Astrocyte (in vitro differentiated cells and primary cell): ENCODE data around the gene ST6GALNAC3. TPM values are rescaled to one million over a fixed set of nuclear protein-coding genes. Genes with fewer than 3 reads are reported as not detected.

Experiments
- DNase-seq: peaks from one replicate; pipeline ENCODE4 v3.0.0-alpha.2; 2010; ENCODE audit warnings: low read depth
- FAIRE-seq: peaks from 2 replicates; lab custom pipeline; 2011; peaks lifted over from hg19 to GRCh38; lab: Jason Lieb, UNC
- H2AFZ ChIP-seq: 2 replicates; pipeline ENCODE4 v1.6.0; 2012; ENCODE audit warnings: low read depth, low read length, inconsistent platforms
- H3K27ac ChIP-seq: 2 replicates; pipeline ENCODE4 v1.5.1; 2011; ENCODE audit warnings: low read depth, low read length, inconsistent platforms
- H3K27me3 ChIP-seq: 2 replicates; pipeline ENCODE4 v1.6.0; 2011; ENCODE audit warnings: low read length, inconsistent platforms; ENCODE audit not compliant: insufficient read depth
- H3K36me3 ChIP-seq: 2 replicates; pipeline ENCODE4 v1.5.1; 2011; ENCODE audit warnings: low read length, inconsistent platforms; ENCODE audit not compliant: insufficient read depth
- H3K4me1 ChIP-seq: 2 replicates; pipeline ENCODE4 v1.5.1; 2011; ENCODE audit warnings: low read length, inconsistent platforms; ENCODE audit not compliant: insufficient read depth
- H3K4me2 ChIP-seq: 2 replicates; pipeline ENCODE4 v1.6.0; 2012; ENCODE audit warnings: low read length, inconsistent platforms
- H3K4me3 ChIP-seq: 2 replicates; pipeline ENCODE4 v1.5.1; 2011; ENCODE audit warnings: low read depth, mild to moderate bottlenecking, low read length, inconsistent platforms; ENCODE audit not compliant: insufficient read depth
- H3K79me2 ChIP-seq: 2 replicates; pipeline ENCODE4 v1.6.0; 2012; ENCODE audit warnings: mild to moderate bottlenecking, low read length, inconsistent platforms; ENCODE audit not compliant: insufficient read depth
- H3K9ac ChIP-seq: 2 replicates; pipeline ENCODE4 v1.6.0; 2012; ENCODE audit warnings: mild to moderate bottlenecking, low read length, inconsistent platforms
- H3K9me3 ChIP-seq: 2 replicates; pipeline ENCODE4 v1.5.1; 2012; ENCODE audit warnings: low read depth, mild to moderate bottlenecking, low read length, inconsistent platforms; ENCODE audit not compliant: insufficient read depth
- H4K20me1 ChIP-seq: 2 replicates; pipeline ENCODE4 v1.6.0; 2012; ENCODE audit warnings: low read length, inconsistent platforms; ENCODE audit not compliant: insufficient read depth
- H3K27ac Mint-ChIP-seq: one replicate; pipeline ENCODE4 v1.8.0; 2021; ENCODE audit warnings: mild to moderate bottlenecking, mixed read lengths; ENCODE audit not compliant: unreplicated experiment
- H3K27me3 Mint-ChIP-seq: one replicate; pipeline ENCODE4 v1.8.0; 2021; ENCODE audit warnings: low read depth, mixed read lengths; ENCODE audit not compliant: unreplicated experiment
- H3K36me3 Mint-ChIP-seq: one replicate; pipeline ENCODE4 v1.8.0; 2021; ENCODE audit warnings: low read depth, mixed read lengths; ENCODE audit not compliant: unreplicated experiment
- H3K4me1 Mint-ChIP-seq: one replicate; pipeline ENCODE4 v1.8.0; 2021; ENCODE audit warnings: low read depth, mixed read lengths; ENCODE audit not compliant: unreplicated experiment
- H3K4me3 Mint-ChIP-seq: one replicate; pipeline ENCODE4 v1.8.0; 2021; ENCODE audit warnings: mild to moderate bottlenecking, moderate library complexity, mixed read lengths; ENCODE audit not compliant: unreplicated experiment
- H3K9me3 Mint-ChIP-seq: one replicate; pipeline ENCODE4 v1.8.0; 2021; ENCODE audit warnings: mild to moderate bottlenecking, mixed read lengths; ENCODE audit not compliant: unreplicated experiment
- EZH2 ChIP-seq: IDR thresholded peaks from 2 replicates; pipeline ENCODE4 v1.6.1; 2012; ENCODE audit warnings: mild to moderate bottlenecking, low read length, inconsistent platforms; ENCODE audit not compliant: insufficient read depth
- total RNA-seq: library from RNA; stranded (reverse); gene quantifications from 2 replicates; pipeline ENCODE4 v1.2.1, GENCODE V29; 2021
- TF ChIP-seq, protein P1 (sequence below): IDR thresholded peaks from 2 replicates; pipeline ENCODE4 v1.5.1; 2011; ENCODE audit warnings: low read depth, mild to moderate bottlenecking, inconsistent platforms, low read length, moderate library complexity; ENCODE audit not compliant: insufficient read depth

The ST6GALNAC3 gene
- total RNA-seq, 1 donor from 2014 or later, result 3.2 TPM

DNA sequence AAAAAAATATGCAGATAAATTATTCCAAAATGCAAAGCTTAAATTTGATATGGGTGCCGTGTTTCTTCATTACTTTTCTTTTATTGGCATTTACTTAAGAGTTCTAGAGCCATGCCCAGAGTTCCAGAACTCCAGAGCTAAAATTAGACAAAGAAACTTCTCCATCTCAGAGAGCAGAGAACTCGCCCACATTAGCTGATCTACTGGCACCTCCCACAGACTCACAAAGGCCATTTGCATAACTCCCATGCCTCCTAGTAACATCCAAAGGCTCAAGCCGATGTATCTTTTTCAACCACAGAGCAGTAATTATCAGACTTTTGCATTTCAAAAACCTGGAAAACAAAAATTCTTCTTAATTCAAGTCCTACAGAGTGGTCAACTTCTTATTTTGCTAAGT is 468.9 kb downstream of the ST6GALNAC3 start:
- Histone ChIP-seq H3K27me3 (no peaks in the 10 kb centered on the region), H3K79me2 (no peaks in the 10 kb centered on the region), H3K9me3 (peaks cover 3% of the 10 kb centered on the region), H3K4me2 (no peak overlapping the region), H2AFZ (no peak overlapping the region), H3K9ac (no peak overlapping the region), H3K4me1 (no peaks in the 10 kb centered on the region), H3K4me3 (no peak overlapping the region), H3K36me3 (no peaks in the 10 kb centered on the region), H3K27ac (no peak overlapping the region), H4K20me1 (no peaks in the 10 kb centered on the region)
- peaks cover 5% of the 10 kb centered on the region for H3K9me3 Mint-ChIP-seq
- no peak for FAIRE-seq
- no peaks in the 10 kb centered on the region for H3K4me1 Mint-ChIP-seq
- no peak for DNase-seq
- H3K27me3 Mint-ChIP-seq, result no peaks in the 10 kb centered on the region
- H3K4me3 Mint-ChIP-seq, result no peak overlapping the region
- H3K27ac Mint-ChIP-seq, result no peak overlapping the region
- no peak for TF ChIP-seq EZH2
- TF ChIP-seq, protein P1, sequence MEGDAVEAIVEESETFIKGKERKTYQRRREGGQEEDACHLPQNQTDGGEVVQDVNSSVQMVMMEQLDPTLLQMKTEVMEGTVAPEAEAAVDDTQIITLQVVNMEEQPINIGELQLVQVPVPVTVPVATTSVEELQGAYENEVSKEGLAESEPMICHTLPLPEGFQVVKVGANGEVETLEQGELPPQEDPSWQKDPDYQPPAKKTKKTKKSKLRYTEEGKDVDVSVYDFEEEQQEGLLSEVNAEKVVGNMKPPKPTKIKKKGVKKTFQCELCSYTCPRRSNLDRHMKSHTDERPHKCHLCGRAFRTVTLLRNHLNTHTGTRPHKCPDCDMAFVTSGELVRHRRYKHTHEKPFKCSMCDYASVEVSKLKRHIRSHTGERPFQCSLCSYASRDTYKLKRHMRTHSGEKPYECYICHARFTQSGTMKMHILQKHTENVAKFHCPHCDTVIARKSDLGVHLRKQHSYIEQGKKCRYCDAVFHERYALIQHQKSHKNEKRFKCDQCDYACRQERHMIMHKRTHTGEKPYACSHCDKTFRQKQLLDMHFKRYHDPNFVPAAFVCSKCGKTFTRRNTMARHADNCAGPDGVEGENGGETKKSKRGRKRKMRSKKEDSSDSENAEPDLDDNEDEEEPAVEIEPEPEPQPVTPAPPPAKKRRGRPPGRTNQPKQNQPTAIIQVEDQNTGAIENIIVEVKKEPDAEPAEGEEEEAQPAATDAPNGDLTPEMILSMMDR, result no peak
- H3K36me3 Mint-ChIP-seq, result no peaks in the 10 kb centered on the region

DNA sequence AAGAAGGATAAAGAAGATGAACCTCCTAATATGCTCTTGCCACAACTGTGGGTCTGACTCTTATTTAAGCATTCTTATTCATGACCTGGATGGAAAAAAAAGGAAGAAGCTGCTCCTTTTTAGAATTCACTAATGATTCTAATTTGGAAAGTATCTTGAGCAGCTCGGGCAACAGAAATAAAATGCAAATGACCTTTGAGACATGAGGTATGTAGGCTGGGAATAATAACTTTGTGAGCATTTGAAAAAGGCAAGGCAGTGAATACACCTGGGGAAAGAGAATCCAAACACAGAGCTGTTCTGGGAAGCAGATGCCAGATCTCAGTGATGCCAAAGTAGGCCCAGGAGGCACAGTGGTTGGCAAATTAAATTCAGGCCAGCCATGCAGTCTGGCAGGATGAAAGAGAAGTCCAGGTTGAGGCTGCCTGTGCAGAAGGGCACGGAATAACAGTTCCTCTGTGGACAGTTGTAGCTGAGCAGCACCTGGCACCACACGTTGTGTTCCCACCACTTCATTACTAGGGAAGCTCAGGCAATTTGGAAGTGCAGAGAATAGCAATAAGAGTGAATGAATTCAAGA is 471.9 kb downstream of the ST6GALNAC3 start:
- Histone ChIP-seq H3K4me2 (no peak overlapping the region), H3K4me3 (no peak overlapping the region), H3K27ac (no peak overlapping the region), H4K20me1 (no peaks in the 10 kb centered on the region), H3K9ac (no peak overlapping the region), H3K9me3 (no peaks in the 10 kb centered on the region), H3K27me3 (no peaks in the 10 kb centered on the region), H2AFZ (no peak overlapping the region), H3K4me1 (no peaks in the 10 kb centered on the region), H3K36me3 (no peaks in the 10 kb centered on the region), H3K79me2 (no peaks in the 10 kb centered on the region)
- Mint-ChIP-seq H3K4me3 (no peak overlapping the region), H3K4me1 (no peaks in the 10 kb centered on the region), H3K36me3 (no peaks in the 10 kb centered on the region), H3K27me3 (no peaks in the 10 kb centered on the region), H3K27ac (no peak overlapping the region), H3K9me3 (no peaks in the 10 kb centered on the region)
- FAIRE-seq (no peak), DNase-seq (no peak)
- TF ChIP-seq EZH2, result no peak
- TF ChIP-seq, protein P1, result no peak

DNA sequence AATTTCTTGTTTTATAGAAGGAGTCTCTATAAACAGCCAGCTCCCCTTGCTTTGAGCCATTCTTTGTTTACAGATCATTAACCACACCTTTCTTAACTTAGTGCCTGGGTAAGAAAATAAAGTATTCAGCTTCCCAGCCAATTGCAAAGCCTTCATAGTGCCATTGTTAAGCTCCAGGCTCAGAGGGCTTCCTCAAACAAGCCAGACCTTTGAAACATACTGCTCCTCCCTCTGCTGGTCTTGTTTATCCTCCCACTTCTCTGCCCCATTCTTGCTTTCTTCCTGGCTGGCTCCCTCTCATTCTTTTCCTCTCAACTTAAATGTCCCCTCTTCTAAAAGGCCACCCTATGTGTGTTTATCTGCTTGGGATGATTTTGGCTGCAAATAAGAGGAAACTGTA is 473.4 kb downstream of the ST6GALNAC3 start:
- no peak overlapping the region for H3K4me3 Mint-ChIP-seq
- Histone ChIP-seq H3K9me3 (no peaks in the 10 kb centered on the region), H3K27ac (no peak overlapping the region), H3K4me2 (no peak overlapping the region), H4K20me1 (no peaks in the 10 kb centered on the region), H3K4me1 (no peaks in the 10 kb centered on the region), H3K36me3 (no peaks in the 10 kb centered on the region), H3K79me2 (no peaks in the 10 kb centered on the region), H2AFZ (no peak overlapping the region), H3K4me3 (no peak overlapping the region), H3K27me3 (no peaks in the 10 kb centered on the region), H3K9ac (no peak overlapping the region)
- DNase-seq (no peak), FAIRE-seq (no peak)
- H3K9me3 Mint-ChIP-seq, result no peaks in the 10 kb centered on the region
- no peaks in the 10 kb centered on the region for H3K27me3 Mint-ChIP-seq
- H3K4me1 Mint-ChIP-seq, result no peaks in the 10 kb centered on the region
- no peak for TF ChIP-seq EZH2
- no peak overlapping the region for H3K27ac Mint-ChIP-seq
- H3K36me3 Mint-ChIP-seq, result no peaks in the 10 kb centered on the region
